ENCODE data around the gene PRR19.

Gene PRR19

DNA sequence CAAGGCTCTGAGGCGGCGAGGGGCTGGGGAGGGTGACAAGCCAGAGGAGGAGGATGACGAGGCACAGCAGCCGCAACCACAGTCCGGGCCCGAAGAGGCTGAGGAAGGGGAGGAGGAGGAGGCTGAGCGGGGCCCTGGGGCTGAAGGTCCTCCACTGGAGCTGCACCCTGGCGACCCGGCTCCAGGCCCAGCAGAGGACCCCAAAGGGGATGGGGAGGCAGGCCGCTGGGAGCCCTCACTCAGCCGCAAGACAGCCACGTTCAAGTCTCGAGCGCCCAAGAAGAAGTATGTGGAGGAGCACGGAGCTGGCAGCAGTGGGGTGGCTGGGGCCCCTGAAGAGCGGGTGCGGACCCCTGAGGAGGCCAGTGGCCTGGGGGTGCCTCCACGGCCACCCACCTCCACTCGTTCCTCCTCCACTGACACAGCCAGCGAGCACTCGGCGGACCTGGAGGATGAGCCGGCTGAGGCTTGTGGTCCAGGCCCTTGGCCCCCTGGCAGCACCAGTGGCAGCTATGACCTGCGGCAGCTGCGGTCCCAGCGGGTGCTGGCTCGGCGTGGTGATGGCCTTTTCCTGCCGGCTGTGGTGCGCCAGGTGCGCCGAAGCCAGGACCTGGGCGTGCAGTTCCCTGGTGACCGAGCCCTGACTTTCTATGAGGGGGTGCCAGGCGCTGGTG lies 29.9 kb upstream of the PRR19 start:
- no peak for DNase-seq (ENCODE audit: low read depth)

DNA sequence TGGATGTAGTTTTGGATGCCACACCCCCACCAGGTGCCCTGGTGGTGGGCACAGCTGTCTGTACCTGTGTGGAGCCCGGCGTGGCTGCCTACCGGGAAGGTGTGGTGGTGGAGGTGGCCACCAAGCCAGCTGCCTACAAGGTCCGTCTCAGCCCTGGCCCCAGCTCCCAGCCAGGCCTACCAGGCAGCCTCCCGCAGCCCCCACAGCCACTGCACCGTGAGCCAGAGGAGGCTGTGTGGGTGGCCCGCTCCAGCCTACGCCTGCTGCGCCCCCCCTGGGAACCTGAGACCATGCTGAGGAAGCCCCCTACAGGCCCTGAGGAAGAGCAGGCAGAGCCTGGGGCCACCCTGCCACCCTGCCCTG lies 29.4 kb upstream of the PRR19 start:
- DNase-seq (ENCODE audit: low read depth) = no peak

DNA sequence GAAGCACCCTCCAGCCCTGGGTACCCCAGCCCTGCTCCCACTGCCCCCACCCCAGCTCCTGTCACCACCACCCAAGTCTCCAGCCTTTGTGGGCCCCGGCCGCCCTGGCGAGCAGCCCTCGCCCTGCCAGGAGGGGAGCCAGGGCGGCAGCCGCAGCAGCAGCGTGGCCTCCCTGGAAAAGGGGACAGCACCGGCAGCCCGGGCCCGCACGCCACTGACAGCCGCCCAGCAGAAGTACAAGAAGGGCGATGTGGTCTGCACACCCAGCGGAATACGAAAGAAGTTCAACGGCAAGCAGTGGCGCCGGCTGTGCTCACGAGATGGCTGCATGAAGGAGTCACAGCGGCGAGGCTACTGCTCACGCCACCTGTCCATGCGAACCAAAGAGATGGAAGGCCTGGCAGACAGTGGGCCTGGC lies 28.9 kb upstream of the PRR19 start:
- DNase-seq (ENCODE audit: low read depth) = no peak

DNA sequence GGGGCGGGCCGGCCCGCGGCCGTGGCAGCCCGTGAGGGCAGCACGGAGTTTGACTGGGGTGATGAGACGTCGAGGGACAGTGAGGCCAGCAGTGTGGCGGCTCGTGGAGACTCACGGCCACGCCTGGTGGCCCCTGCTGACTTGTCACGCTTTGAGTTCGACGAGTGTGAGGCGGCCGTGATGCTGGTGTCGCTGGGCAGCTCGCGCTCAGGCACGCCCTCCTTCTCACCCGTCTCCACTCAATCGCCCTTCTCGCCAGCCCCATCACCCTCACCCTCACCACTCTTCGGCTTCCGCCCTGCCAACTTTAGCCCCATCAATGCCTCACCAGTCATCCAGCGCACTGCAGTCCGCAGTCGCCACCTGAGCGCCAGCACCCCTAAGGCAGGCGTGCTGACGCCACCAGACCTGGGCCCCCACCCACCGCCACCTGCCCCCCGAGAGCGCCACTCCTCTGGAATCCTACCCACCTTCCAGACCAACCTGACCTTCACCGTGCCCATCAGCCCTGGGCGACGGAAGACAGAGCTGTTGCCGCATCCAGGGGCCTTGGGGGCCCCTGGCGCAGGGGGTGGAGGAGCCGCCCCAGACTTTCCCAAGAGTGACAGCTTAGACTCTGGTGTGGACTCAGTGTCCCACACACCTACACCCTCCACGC lies 28.4 kb upstream of the PRR19 start:
- DNase-seq (ENCODE audit: low read depth) = no peak

DNA sequence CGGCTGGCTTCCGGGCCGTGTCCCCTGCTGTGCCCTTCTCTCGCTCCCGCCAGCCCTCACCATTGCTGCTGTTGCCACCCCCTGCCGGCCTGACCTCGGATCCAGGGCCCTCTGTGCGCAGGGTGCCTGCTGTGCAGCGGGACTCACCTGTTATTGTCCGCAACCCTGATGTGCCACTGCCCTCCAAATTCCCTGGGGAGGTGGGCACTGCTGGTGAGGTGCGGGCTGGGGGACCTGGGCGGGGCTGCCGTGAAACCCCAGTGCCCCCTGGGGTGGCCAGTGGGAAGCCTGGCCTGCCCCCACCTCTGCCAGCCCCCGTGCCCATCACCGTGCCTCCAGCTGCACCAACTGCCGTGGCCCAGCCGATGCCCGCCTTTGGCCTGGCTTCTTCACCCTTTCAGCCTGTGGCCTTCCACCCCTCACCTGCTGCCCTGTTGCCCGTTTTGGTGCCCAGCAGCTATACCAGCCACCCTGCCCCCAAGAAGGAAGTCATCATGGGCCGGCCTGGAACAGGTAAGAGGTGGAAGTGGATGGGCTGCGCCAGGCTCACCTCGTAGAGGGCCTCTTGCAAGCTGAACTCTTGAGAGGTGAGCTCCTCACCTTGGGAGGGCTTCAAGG lies 27.8 kb upstream of the PRR19 start:
- DNase-seq (ENCODE audit: low read depth) = no peak

DNA sequence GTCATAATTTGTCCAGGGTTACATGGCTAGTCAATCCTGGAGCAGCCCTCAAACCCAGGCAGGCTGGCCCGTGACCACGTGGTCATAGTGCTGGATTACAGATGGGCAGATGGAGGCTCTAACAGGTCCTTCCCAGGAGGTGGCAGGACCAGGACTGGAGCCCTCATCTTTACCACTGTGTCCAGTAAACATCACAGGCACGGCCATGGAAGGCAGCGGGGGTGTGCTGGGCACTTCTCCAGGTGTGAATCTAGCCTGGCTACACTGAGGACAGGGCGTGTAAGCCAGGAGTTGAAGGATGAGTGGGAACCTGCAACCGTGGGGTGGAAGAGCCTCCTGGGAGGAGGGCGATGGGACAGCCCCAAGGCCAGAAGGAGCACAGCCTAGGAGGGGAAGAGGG lies 26.8 kb upstream of the PRR19 start:
- no peak for DNase-seq (ENCODE audit: low read depth)

DNA sequence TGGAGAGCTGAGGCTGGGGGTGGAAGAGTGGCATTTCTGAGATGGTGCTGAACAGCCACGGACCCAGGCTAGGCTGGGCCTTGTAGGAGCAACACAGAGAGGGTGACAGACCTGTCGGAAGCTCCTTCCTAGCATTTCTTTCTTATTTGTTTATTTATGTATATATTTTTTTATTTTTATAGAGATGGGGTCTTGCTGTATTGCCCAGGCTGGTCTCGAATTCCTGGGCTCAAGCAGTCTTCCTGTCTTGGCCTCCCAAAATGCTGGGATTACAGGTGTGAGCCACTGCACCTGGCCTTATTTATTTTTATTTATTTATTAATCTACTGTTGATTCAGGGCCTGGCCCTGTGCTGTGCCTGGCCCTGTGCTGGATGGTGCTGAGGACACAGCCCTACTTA lies 26.4 kb upstream of the PRR19 start:
- DNase-seq (ENCODE audit: low read depth) = no peak

DNA sequence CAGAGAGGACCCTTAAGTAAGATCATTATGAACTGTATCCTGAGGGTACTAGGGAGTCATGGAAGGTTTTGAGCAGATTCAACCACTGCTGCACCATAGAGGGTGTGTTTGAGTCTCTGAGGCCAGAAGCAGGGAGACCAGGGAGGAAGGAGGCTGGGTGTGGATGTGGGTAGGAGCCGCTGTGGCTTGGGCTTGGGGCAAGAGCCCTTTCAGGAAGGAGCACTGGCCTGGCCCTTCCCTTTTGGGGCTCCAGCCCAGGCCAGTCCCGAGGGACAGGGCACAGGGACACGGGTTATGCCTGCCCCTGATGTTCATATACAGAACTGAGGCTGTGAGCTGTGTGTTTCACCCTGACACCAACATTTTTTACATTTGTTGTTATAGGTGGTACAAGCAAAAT lies 25.6 kb upstream of the PRR19 start:
- no peak for DNase-seq (ENCODE audit: low read depth)

DNA sequence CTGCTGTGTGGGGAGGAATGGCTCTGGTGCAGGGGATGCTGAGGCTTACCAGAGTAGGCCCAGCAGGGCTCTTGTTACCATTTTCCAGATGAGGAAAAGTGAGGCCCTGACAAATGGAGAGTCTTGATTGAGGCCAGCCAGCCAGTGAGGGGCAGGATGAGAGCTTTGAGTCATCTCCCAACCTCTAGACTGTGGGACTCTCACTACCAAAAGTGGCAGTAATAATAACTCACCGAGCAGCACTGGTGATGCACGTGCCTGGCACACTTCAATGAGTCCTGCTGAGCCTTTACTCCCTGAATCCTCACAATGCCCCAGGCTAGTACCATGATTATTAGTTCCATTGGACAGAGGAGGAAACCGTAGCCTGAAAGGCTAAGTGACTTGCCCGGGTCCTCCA lies 25.1 kb upstream of the PRR19 start:
- no peak for DNase-seq (ENCODE audit: low read depth)

DNA sequence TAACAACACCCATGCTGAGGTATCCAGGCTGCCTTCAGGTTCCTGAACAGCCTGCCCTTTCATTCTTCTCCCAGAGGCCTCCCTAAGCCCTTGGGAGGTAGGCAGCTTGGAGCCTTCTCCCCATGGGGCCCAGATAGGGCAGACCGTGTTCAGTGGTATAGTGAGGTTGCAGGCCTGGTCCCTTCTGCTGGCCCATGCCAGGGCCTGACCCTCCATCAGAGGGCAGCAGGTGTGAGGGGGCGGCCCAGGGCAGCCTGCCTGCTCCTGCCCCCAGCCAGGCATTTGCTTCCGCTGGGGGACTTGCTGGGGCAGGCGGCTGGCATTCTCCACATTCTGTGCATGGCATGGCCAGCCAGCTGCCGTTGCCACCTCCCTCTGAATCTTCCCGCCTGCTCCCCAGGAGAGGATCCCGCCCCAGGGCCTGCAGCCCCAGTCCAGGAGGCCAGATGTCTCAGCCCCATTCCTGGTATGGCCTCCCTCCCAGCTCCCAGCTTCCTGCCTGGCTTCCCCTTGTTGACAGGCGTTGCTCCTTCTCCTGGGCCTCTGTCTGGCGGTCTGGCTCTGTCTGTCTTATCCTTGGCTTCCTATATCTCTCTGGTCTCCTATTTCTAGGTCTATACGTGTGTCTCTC lies 24.0 kb upstream of the PRR19 start:
- no peak for DNase-seq (ENCODE audit: low read depth)

DNA sequence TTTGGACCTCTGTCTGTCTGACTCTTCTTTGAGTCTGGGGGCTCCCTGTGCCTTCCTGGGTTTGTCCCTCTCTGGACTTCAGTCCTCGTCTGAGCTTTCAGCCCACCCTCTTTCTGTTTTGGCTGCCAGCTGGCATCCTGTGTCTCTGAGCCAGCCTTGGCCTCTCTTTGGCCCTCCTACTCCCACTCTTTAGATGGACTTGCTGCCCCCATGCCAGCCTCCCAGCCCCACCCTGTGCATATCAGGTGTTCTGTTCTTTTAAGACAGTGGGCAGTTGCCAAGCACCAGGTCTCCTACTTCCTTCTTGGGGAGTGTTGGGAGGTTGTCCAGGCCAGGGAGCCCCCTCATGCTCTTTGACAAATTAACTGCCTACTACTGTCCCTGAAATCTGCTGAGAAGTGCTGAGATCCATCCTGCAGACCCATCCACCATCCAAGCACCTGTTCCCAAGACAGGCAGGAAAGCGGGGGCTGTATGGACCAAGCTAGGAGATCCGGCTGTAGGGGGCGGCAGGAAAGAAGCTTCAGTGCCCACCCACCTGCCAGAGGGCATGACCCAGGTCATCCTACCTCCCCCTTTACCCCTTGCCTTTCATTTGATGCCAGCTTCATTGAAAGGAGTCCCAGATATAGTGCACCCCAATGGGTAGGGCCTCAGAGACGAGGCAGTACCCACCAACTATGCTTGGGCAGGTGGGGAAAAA lies 23.3 kb upstream of the PRR19 start:
- no peak for DNase-seq (ENCODE audit: low read depth)

DNA sequence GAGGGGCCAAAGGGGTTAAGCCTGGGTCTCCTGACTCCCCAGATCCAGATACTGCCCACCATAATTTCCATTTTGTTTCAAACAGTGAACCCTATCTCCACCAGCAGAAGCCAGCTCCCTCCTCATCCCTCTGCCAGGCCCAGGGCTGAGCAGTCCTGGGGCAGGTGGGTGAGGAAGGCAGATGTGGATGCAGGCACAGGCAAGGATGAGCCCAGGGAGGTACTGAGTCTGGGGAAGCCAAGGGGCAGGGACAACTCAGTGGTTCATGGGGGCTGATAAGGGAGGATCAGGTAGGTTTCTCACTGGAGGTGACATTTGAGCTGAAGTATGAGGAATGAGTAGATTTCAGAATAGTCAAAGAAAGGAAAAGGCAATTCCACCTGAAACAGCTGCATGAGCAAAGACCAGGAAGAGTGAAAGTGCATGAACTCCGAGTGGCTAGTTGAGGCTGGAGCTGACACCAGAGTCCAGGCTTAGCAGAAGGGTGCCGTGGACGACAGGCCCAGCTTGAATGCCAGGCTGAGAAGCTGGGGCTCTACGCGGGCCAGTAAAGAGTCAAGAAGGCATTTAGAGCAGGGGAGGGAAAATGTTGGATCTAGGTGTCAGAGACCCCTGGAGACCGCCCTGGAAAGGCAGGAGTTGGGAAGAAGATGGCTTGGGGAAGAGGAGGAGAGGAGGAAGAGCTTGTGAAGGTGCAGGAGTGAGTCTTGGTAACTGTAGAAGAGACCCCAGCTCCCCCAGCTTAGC lies 22.6 kb upstream of the PRR19 start:
- DNase-seq (ENCODE audit: low read depth) = no peak

DNA sequence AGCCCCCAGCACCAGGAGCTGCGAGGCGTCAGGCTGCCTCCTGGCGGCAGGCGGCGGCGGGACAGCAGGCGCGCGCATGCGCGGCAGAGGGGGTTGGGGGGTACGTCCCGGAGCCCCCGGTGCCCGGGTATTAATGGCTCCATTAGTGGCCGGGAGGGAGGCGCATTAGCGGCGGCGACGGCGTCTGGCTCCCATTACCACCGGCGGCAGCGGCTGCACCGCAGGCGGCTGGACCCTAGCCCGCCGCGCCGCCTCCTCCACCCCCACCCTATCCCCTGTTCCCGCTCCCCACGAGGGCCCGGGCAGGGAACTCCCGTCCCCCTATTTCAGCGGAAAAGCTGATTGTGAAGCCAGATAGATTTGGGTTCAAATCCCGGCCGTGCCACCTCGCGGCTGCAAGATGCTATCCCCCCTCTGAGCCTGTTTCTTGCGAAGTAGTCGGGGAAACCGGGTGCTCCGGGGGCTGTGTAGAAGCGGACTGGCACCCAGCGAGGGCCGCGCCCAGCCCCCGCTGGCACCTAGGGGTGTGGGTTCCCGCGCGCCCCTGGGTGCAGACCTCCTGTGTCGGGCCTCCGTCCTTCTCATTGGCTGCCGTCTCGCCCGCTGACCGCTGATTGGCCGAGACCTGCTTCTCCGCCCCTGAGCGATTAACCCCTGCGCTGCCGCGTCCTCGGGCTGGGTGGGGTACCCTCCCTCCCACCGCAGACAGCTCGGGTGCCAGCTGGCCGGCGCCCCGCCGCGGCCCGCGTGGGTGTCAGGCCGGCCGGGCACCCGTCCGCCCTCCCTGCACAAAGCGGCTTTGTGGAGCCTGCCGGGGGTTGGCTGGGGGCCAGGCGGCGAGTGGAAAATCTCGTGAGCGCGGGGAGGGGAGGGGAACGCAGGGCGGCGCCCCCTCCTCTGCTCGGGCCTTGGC lies 21.8 kb upstream of the PRR19 start:
- DNase-seq (ENCODE audit: low read depth) = peak; percentile 86

DNA sequence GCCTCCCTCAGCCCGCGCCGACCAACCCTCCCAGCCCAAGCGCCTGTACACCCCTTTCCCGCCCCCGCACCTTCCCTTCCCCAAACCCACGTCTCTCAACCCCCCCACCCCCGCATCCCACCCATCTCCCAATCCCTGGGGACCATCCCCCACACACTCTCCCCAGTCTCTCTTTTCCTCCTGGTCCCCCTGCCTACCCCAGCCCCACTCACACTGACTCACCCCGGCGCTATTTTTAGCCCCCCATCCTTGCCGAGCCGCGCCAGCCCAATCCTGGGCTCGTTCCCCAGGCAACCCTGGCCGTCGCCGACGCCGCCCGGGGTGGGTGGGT lies 21.2 kb upstream of the PRR19 start:
- no peak for DNase-seq (ENCODE audit: low read depth)

DNA sequence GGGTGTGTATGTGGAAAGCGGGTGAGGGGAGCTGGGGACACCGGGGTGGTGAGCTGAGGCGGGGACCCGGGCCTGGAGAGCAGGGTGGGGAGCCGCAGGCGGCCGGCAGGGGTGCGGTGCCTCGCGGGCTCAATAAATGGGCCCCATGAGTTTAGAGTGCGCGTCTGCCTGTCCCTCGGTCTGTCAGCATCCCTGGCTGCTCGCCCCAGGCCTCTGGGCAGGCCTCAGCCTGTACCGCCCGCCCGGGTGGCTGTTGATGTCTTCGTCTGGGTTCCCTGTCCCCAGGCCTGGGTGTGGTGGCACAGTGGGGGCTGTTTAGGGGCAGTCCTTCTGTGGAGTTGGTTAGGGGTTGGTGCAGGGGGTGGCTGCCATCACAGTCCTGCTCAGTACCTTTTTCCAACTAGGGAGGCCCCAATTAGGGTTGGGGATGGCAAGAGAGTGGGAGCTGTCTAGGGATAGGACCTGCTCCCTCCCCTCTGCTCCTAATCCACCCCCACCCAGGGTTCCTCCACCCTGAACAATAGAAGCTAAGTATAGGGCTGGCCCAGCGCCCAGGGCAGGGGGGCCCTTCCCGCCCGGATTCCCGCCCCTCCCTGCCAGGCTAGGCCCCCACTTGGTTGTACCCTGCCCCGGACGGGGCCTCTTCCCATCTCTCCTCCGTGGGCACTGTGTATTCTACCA lies 20.6 kb upstream of the PRR19 start:
- no peak for DNase-seq (ENCODE audit: low read depth)

DNA sequence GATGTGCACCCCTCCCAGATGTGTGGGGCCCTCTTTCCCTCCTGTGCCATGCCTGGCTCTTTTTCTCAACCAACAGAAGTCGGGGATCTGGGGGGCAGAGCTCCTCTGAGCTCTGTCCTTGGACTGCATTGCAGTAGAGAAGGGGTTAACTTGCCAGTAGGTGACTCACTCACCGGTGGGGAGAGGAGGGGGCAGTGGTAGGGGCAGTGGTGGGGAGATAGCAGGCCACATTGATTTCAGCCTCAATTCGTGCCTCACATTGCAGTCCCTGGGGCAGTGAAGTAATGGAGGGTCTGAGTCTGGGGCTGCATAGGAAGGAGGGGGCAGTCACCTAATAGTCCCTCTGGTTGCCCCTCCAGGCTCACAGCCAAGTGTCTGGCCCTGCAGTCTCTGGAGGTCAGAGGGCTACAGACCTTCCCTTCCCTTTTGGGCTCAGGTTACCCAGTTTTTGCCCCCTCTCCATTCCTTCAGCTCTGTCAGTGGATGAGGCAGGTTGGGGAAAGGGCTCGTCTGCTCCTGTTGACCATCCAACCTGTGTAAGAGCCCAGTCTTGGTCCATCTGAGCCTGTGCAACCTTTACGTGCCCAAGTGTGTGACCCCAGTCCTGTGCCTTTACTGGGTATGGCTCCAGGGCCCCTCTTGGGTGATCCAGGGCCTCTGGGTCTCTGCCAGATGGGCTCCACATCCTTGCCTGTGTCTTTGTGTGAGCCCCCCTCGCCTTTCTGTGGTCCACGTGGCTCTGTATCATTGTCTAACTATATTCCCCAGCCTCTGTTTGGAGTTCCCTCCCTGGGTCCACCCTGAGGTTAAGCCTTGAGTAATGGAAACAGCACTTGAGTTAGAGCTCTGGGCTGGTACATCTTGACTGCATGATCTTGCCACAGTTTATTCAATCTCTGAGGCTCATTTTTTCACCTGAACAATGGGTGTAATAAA lies 19.8 kb upstream of the PRR19 start:
- DNase-seq (ENCODE audit: low read depth) = peak; percentile 41

DNA sequence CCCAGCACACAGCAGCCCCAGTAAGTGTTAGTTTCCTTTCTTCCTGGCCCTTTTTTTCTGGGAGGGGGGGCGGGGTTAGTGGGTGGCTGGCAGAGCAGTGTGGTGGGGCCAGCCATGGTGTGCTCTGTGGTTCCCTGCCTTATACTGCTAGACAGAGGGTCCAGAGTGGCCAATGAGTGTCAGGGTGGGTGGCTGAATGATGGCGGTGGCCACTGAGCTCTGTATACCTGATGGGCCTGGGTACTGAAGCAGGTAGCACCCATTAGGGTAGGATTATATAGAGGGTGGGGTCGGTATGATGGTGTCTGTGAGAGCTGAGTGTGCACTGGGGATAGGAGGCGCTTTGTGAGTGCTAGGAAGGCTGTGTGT lies 19.1 kb upstream of the PRR19 start:
- no peak for DNase-seq (ENCODE audit: low read depth)

DNA sequence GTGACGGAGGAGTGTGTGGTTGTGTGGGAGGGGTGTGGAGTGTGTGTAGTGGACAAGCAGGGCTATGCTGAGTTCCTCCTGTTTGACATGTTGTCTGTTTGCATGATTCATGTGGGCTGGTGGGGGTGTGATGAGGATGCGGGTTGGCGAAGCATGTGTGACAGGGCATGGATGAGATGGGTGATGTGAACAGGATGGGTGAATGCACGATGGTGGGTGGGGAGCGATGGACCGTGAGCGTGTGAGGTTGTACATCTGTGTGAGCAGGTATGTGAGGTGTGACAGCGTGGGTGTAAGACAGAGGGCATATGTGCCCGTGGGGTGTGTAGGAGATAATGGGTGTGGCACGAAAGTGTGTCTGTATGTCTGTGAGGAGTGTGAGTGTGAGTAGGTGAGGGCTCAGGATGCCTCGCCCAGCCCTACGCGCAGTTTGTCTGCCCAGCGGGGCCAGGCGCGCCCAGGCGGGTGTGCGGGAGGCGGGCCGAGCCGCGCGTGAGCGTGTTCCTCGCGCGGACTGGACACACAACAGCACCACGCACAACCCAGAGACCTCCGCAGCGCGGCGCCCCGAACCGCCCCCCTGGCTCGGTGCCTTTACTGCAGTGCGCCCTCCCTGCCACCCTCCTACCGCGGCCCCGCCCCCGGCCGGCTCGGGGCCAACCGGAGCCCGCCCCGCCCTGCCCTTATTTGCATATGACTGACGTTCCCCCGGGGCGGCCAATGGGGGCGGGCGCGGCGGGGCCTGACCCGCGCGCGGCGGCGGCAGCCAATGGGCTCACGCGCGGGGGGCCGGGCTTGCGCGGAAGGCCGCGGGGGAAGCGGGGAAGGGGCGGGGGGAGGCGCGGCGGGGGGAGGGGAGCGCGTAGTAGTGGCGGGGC lies 18.5 kb upstream of the PRR19 start:
- DNase-seq (ENCODE audit: low read depth) = peak; percentile 93
